SU-DHL-6 (cell line): ENCODE results near the gene HSD17B8.

Experiments
- CTCF ChIP-seq: fragments of 200-600 bp; sonication (generic); IDR thresholded peaks from one replicate; pipeline ENCODE4 v1.5.1; 2017; ENCODE audit warnings: antibody characterized with exemption, mild to moderate bottlenecking, low read length, moderate library complexity; ENCODE audit not compliant: insufficient read depth, poor library complexity, severe bottlenecking
- EZH2phosphoT487 ChIP-seq: fragments of 200-600 bp; sonication (generic), shearing (Covaris generic); conservative IDR thresholded peaks from 2 replicates; pipeline ENCODE4 v1.6.1; 2018; ENCODE audit warnings: mild to moderate bottlenecking, antibody characterized with exemption, low read length, moderate library complexity, mixed read lengths

DNA sequence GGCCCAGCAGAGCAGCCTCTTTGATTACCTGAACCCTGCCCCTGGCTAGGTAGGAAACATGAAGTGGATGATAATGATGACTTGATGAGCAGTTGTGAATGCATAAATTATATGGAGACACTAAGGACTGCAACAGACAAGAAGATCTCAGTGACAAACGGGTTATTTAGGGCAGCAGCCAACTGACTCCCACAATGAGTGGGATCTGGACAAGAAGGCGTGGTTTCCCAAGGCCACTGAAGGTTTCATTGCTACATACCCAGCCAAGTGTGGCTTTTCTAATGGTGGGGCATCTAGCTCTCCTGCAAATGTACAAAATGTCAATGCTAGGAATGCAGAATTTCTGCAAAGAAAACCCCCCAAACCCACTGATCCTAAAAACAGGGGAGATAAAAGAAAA is 33.3 kb downstream of the HSD17B8 start:
- TF ChIP-seq CTCF (no peak), EZH2phosphoT487 (no peak)
